Heart right ventricle (tissue), 16 donors: Measurements from ENCODE around the gene MPHOSPH9. TPM values are rescaled to one million over a fixed set of nuclear protein-coding genes. Genes with fewer than 3 reads are reported as not detected.

Experiments used
- ATAC-seq, 8 donors: fragments of 200-7000 bp; cut with Tn5 transposase; one replicate each; pipeline ENCODE4 v1.9.1; 2020; ENCODE audit warnings: mild to moderate bottlenecking in 8 of 8, moderate library complexity in 8 of 8, moderate number of reproducible peaks in 1 of 8
- DNase-seq, 2 donors: peaks; one replicate each; pipeline ENCODE4 v3.0.0-alpha.2; 2020
- H3K27ac ChIP-seq, 10 donors: fragments of 200-600 bp; sonication (generic) in 2 of 10; one replicate each; pipeline versions ENCODE4 v1.5.0 to v1.8.0; 2020 to 2022; ENCODE audit warnings: mild to moderate bottlenecking in 3 of 10
- H3K27me3 ChIP-seq, 7 donors: fragments of 200-600 bp; one replicate each; pipeline ENCODE4 v1.8.0; 2021 to 2022; ENCODE audit warnings: mild to moderate bottlenecking in 2 of 7
- H3K36me3 ChIP-seq, 9 donors: fragments of 200-600 bp; sonication (generic) in 1 of 9; one replicate each; pipeline versions ENCODE4 v1.5.0 to v1.8.0; 2020 to 2022; ENCODE audit warnings: mild to moderate bottlenecking in 2 of 9
- H3K4me1 ChIP-seq, 9 donors: fragments of 200-600 bp; sonication (generic) in 1 of 9; one replicate each; pipeline versions ENCODE4 v1.5.0 to v1.8.0; 2020 to 2022; ENCODE audit warnings: mild to moderate bottlenecking in 4 of 9
- H3K4me3 ChIP-seq, 10 donors: fragments of 200-600 bp; sonication (generic) in 2 of 10; one replicate each; pipeline versions ENCODE4 v1.5.0 to v1.8.0; 2020 to 2022; ENCODE audit warnings: mild to moderate bottlenecking in 7 of 10, moderate library complexity in 2 of 10
- H3K9me3 ChIP-seq, 11 donors: fragments of 200-600 bp in 10 of 11; sonication (generic) in 2 of 11; one replicate each; pipeline versions ENCODE4 v1.5.0 to v1.8.0; 2013 to 2022; ENCODE audit warnings: mild to moderate bottlenecking in 2 of 11, control low read depth in 1 of 11, moderate library complexity in 1 of 11
- WGBS, 2 donors: extraction: QIAGEN DNeasy Blood & Tissue Kit; methylation state at CpG; one replicate each; pipeline ENCODE4 v1.1.7; 2013; ENCODE audit warnings: inconsistent platforms in 1 of 2; 5-methylcytosine and 5-hydroxymethylcytosine counted together
- intact Hi-C, 10 donors: fragments of 100-400 bp; cut with DNase I; formaldehyde crosslinking; loops; one replicate each; pipeline versions ENCODE4 v1.11.1 to v1.14.2; 2022
- polyA plus RNA-seq, 2 donors: library from polyadenylated mRNA; stranded (reverse); fragments of 200-250 nt; gene quantifications; one replicate each; pipeline ENCODE4 v1.2.3, GENCODE V29; 2013
- total RNA-seq, 10 donors: library from RNA; stranded (reverse); fragmentation: NEBNext Ultra II Directional in 3 of 10; extraction: Animal tissue kit (Norgen Biotek cat#: 25700) in 3 of 10; gene quantifications; one replicate each; pipeline versions ENCODE4 v1.2.1 to v1.2.4, GENCODE V29; 2021 to 2023
- TF ChIP-seq, protein P1 (sequence below), 9 donors: fragments of 200-600 bp; sonication (generic) in 2 of 9; IDR thresholded peaks; one replicate each; pipeline versions ENCODE4 v1.5.0 to v1.8.0; 2021 to 2022; ENCODE audit warnings: antibody characterized with exemption in 9 of 9, mild to moderate bottlenecking in 5 of 9, moderate library complexity in 1 of 9
- donor health status: Arrhythmogenic right ventricular cardiomyopathy.
- donor health status: ischemic (EF 13 %, LVEDD 7.1; RV severe dilation, severe dysfunction).
- donor health status: healthy with polysubstance abuse.
- donor health status: DM: no; HTN: yes; CAD: no.
- donor health status: DM: no; HTN: no; CAD: no.
- donor health status: ischemic (EF 25% LVEDD 6.9; RV normal size, moderate dysfunction).
- donor health status: ischemic (EF 25% LVEDD 5.7; RV mildly dilated, moderate dysfunction).
- donor health status: healthy.
- donor health status: DM: yes; HTN: yes; CAD: no.
- donor health status: Ischemic cardiomyopathy.
- donor health status: ischemic (EF 35%, LVEDD 5.7; RV mildly dilated, moderate dysfunction).
- donor health status: nonischemic (EF 11% LVEDD 7.7; RV severe dilation, severe dysfunction).
- donor health status: DM: yes; HTN: yes; CAD: no.
- donor health status: PGD.
- donor health status: ischemic (EF 29% LVEDD 5.4; RV normal size, mild dysfunction).
- donor health status: nonischemic (EF 23%, LVEDD 6.1; RV moderate dilation, normal function).

The MPHOSPH9 gene
- total and polyA plus RNA-seq, 12 donors = 4.1 to 33.6 (median 25.7) TPM

DNA sequence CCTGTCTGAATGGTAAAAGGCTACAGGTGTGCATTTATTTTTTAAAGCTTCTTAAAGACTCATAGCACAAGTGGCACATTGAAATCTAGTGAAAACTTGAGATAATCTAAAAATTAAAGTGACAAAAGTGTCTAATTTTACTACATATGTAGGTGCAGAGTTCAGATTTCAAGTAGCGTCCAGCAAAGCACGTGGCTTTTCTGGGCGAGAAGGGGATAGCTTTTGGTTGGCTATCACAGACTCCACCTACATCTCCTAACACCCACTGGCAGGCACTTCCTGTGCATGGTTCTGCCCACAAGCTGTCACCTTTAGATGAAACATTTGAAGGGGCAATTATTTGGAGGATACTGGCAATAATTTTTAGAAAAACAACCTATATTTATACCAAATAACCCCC, 80.1 kb downstream of the MPHOSPH9 start:
- WGBS, 2 donors = 79 to 83% methylated on average over 3 of the region's 3 CpGs
- H3K4me3 ChIP-seq = no peak overlapping the region
- intact Hi-C loops = loop anchor here in 9 of 10 donors (2.0 to 10.0 kb wide), 8 partner anchors 64 to 171 kb away; partner anchors contain the start of genes ARL6IP4 (in 5 of the 9), MPHOSPH9 (in 1 of the 9) and MTRFR (in 1 of the 9)
- H3K36me3 ChIP-seq = peaks cover 0 to 40% (median 8%) of the 10 kb centered on the region in 9 donors
- TF ChIP-seq, protein P1, sequence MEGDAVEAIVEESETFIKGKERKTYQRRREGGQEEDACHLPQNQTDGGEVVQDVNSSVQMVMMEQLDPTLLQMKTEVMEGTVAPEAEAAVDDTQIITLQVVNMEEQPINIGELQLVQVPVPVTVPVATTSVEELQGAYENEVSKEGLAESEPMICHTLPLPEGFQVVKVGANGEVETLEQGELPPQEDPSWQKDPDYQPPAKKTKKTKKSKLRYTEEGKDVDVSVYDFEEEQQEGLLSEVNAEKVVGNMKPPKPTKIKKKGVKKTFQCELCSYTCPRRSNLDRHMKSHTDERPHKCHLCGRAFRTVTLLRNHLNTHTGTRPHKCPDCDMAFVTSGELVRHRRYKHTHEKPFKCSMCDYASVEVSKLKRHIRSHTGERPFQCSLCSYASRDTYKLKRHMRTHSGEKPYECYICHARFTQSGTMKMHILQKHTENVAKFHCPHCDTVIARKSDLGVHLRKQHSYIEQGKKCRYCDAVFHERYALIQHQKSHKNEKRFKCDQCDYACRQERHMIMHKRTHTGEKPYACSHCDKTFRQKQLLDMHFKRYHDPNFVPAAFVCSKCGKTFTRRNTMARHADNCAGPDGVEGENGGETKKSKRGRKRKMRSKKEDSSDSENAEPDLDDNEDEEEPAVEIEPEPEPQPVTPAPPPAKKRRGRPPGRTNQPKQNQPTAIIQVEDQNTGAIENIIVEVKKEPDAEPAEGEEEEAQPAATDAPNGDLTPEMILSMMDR (IDR thresholded peaks at IDR 0.05) = no peak
- ATAC-seq (no peak), DNase-seq (no peak)
- H3K27ac ChIP-seq = no peak overlapping the region
- no peaks in the 10 kb centered on the region for H3K9me3 ChIP-seq
- H3K4me1 ChIP-seq = peaks cover 7 to 33% (median 27%) of the 10 kb centered on the region in 9 donors
- peaks cover 0 to 12% (median 0%) of the 10 kb centered on the region in 7 donors for H3K27me3 ChIP-seq

DNA sequence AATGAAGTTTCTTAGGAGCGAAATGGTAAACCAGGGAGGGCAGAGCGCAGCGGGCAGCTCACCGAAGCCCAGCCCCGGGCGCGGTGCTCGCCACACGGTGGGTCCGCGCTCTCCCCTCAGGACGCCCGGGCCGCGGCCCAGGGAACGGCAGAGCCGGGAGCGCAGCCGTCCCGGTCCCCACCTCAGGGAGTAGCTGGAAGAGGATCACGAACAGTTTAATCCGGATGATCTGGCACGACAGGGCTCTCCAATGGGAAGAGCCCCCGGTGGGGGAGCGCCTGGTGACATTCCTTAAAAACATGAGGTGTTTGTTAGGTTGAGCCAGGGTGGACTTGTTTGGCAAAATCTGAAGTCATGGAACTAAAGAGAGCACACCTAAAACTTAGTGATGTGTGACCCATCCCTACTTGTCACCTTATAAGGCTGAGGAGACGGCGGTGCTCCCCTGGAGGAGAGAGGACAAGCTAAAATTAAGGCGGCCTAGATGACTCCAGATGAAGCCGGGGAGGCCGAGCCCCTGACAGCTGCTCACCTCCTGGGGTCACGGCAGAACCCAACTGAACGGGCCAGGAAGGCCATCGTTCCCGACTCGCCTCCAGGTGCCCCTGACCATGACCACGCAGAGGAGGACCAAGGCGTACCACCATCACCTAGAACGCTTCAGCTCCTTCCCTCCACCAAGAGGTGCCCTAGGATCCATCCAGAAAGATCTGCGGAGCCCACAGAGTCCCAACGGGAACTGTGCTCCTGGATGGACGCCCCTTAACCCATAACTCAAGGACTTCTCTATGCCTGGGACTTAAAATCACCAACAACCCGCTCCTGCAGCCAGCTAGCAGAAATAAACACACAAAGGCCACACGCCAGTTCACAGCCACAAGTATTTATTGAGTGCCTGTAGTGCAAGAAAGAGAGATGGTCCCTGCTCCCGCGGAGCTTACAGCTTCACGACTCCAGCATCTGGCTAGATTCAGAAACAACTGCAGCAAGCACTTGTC, 81.2 kb downstream of the MPHOSPH9 start:
- intact Hi-C loops = loop anchor here (1.0 to 10.0 kb wide), 10 partner anchors 66 to 173 kb away; partner anchors contain the start of genes ARL6IP4 (in 5 of the 10), MPHOSPH9 (in 1 of the 10) and MTRFR (in 1 of the 10)
- WGBS, 2 donors = 42 to 43% methylated on average over 46 of the region's 46 CpGs
- H3K4me1 ChIP-seq = peaks cover 7 to 33% (median 27%) of the 10 kb centered on the region in 9 donors

GRCh38 chr12:123150744-123151456, 82.0 kb downstream of the MPHOSPH9 start, which contains the start of gene PITPNM2:
TSS of gene PITPNM2 (minus strand) at chr12:123151090. CDS start at chr12:123034590, 116,500 bp downstream.
- ATAC-seq (peak; percentile 69 to 89 (median 78)), DNase-seq (peak; percentile 50 to 74)
- TF ChIP-seq, protein P1 (IDR thresholded peaks at IDR 0.05) = peak in 6 of 9 donors; percentile 9 to 48 (median 29)
- Histone ChIP-seq H3K27me3 (peaks cover 0 to 12% (median 0%) of the 10 kb centered on the region in 7 donors), H3K36me3 (peaks cover 0 to 22% (median 8%) of the 10 kb centered on the region in 9 donors), H3K4me1 (peaks cover 7 to 33% (median 27%) of the 10 kb centered on the region in 9 donors), H3K27ac (peak within 1 kb of the TSS; percentile 40 to 92 (median 86)), H3K9me3 (no peaks in the 10 kb centered on the region), H3K4me3 (peak within 1 kb of the TSS; percentile 66 to 91 (median 82))
- 0% methylated on average over 38 to 119 of the region's 119 CpGs for WGBS, 2 donors
- intact Hi-C loops = loop anchor here in 9 of 10 donors (1.0 to 10.0 kb wide), 10 partner anchors 66 to 172 kb away; partner anchors contain the start of genes ARL6IP4 (in 5 of the 9), MPHOSPH9 (in 1 of the 9) and MTRFR (in 1 of the 9)

More for the DNA sequence above, 81.2 kb downstream of the MPHOSPH9 start:
- Histone ChIP-seq H3K27ac (peak overlapping the region; percentile 40 to 89 (median 85)), H3K9me3 (no peaks in the 10 kb centered on the region), H3K4me3 (peak overlapping the region; percentile 66 to 91 (median 80)), H3K36me3 (peaks cover 0 to 30% (median 8%) of the 10 kb centered on the region in 9 donors), H3K27me3 (peaks cover 0 to 12% (median 0%) of the 10 kb centered on the region in 7 donors)
- TF ChIP-seq, protein P1 (IDR thresholded peaks at IDR 0.05) = no peak
- peak; percentile 21 to 52 (median 30) for ATAC-seq
- no peak for DNase-seq
